Loucy (cell line): ENCODE measurements around the gene TMEM156.

ENCODE experiments used
- H2AFZ ChIP-seq: fragments of 200-600 bp; sonication (generic); 2 replicates; pipeline ENCODE4 v1.6.0; 2016; ENCODE audit warnings: antibody characterized with exemption, mild to moderate bottlenecking, low read length, moderate library complexity
- H3F3A ChIP-seq: fragments of 200-600 bp; 2 replicates; pipeline ENCODE4 v1.6.0; 2016; ENCODE audit warnings: antibody characterized with exemption, low read depth, mild to moderate bottlenecking
- H3K27me3 ChIP-seq: fragments of 200-600 bp; sonication (generic); 2 replicates; pipeline ENCODE4 v1.6.1; 2014; ENCODE audit warnings: low read length, mild to moderate bottlenecking; ENCODE audit not compliant: insufficient read depth, poor library complexity, severe bottlenecking
- H3K36me3 ChIP-seq: fragments of 200-600 bp; sonication (generic); 2 replicates; pipeline ENCODE4 v1.6.1; 2016; ENCODE audit warnings: low read length; ENCODE audit not compliant: insufficient read depth
- H3K4me1 ChIP-seq: fragments of 200-600 bp; sonication (generic); 2 replicates; pipeline ENCODE4 v1.5.1; 2014; ENCODE audit warnings: low read length, mild to moderate bottlenecking; ENCODE audit not compliant: insufficient read depth, poor library complexity, severe bottlenecking
- H3K4me2 ChIP-seq: fragments of 200-600 bp; sonication (generic); 2 replicates; pipeline ENCODE4 v1.6.0; 2014; ENCODE audit warnings: antibody characterized with exemption, low read length, low read depth, mild to moderate bottlenecking; ENCODE audit not compliant: poor library complexity, severe bottlenecking
- H3K4me3 ChIP-seq: fragments of 200-600 bp; sonication (generic); 2 replicates; pipeline ENCODE4 v1.5.1; 2014; ENCODE audit warnings: low read length, mild to moderate bottlenecking, mixed read lengths; ENCODE audit not compliant: poor library complexity, severe bottlenecking
- H3K79me2 ChIP-seq: fragments of 200-600 bp; sonication (generic); 2 replicates; pipeline ENCODE4 v1.6.1; 2014; ENCODE audit warnings: low read length; ENCODE audit not compliant: insufficient read depth
- H3K9ac ChIP-seq: fragments of 200-600 bp; sonication (generic); 2 replicates; pipeline ENCODE4 v1.6.0; 2014; ENCODE audit warnings: mild to moderate bottlenecking, low read depth, low read length, moderate library complexity; ENCODE audit not compliant: poor library complexity, severe bottlenecking
- H3K9me2 ChIP-seq: fragments of 200-600 bp; sonication (generic); replicated peaks from 2 replicates; pipeline ENCODE4 v1.6.1; 2016; ENCODE audit warnings: low read depth, low read length, mixed read lengths
- H3K9me3 ChIP-seq: fragments of 200-600 bp; sonication (generic); 2 replicates; pipeline ENCODE4 v1.6.1; 2014; ENCODE audit warnings: mild to moderate bottlenecking, antibody characterized with exemption, low read length, low read depth; ENCODE audit not compliant: insufficient read depth
- H4K20me1 ChIP-seq: fragments of 200-600 bp; sonication (generic); 2 replicates; pipeline ENCODE4 v1.6.0; 2014; ENCODE audit warnings: antibody characterized with exemption, low read length, mild to moderate bottlenecking; ENCODE audit not compliant: insufficient read depth, poor library complexity, severe bottlenecking
- EZH2phosphoT487 ChIP-seq: fragments of 200-600 bp; IDR thresholded peaks from 2 replicates; pipeline ENCODE4 v1.6.1; 2018; ENCODE audit warnings: antibody characterized with exemption, mild to moderate bottlenecking, moderate library complexity, borderline replicate concordance
- TF ChIP-seq, protein P1 (sequence below): fragments of 200-600 bp; sonication (generic); conservative IDR thresholded peaks from 2 replicates; pipeline ENCODE4 v1.5.1; 2014; ENCODE audit warnings: mild to moderate bottlenecking, antibody characterized with exemption, low read length

The TMEM156 gene

GRCh38 chr4:39029752-39030694 is 2.2 kb downstream of the TMEM156 start:
- Histone ChIP-seq H3K9ac (peak overlapping the region; percentile 73), H4K20me1 (no peaks in the 10 kb centered on the region), H3K4me2 (peak overlapping the region; percentile 74), H3K36me3 (no peaks in the 10 kb centered on the region), H3K4me3 (peak overlapping the region; percentile 72), H3K9me3 (no peaks in the 10 kb centered on the region), H2AFZ (peak overlapping the region; percentile 78), H3F3A (peaks cover 18% of the 10 kb centered on the region), H3K9me2 (no peaks in the 10 kb centered on the region), H3K27me3 (no peaks in the 10 kb centered on the region), H3K79me2 (peaks cover 31% of the 10 kb centered on the region), H3K4me1 (peaks cover 66% of the 10 kb centered on the region)
- TF ChIP-seq, protein P1, sequence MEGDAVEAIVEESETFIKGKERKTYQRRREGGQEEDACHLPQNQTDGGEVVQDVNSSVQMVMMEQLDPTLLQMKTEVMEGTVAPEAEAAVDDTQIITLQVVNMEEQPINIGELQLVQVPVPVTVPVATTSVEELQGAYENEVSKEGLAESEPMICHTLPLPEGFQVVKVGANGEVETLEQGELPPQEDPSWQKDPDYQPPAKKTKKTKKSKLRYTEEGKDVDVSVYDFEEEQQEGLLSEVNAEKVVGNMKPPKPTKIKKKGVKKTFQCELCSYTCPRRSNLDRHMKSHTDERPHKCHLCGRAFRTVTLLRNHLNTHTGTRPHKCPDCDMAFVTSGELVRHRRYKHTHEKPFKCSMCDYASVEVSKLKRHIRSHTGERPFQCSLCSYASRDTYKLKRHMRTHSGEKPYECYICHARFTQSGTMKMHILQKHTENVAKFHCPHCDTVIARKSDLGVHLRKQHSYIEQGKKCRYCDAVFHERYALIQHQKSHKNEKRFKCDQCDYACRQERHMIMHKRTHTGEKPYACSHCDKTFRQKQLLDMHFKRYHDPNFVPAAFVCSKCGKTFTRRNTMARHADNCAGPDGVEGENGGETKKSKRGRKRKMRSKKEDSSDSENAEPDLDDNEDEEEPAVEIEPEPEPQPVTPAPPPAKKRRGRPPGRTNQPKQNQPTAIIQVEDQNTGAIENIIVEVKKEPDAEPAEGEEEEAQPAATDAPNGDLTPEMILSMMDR: peak; percentile 38
- TF ChIP-seq EZH2phosphoT487: no peak

GRCh38 chr4:39026096-39026495 is 6.1 kb downstream of the TMEM156 start:
- Histone ChIP-seq H3K4me2 (peak overlapping the region; percentile 42), H3K79me2 (peaks cover 26% of the 10 kb centered on the region), H4K20me1 (no peaks in the 10 kb centered on the region), H3K9me2 (no peaks in the 10 kb centered on the region), H3K4me1 (peaks cover 39% of the 10 kb centered on the region), H3K9me3 (peaks cover 4% of the 10 kb centered on the region; the same call in 1 of the 2 replicates), H3K9ac (peak overlapping the region; percentile 10), H3K4me3 (peak overlapping the region; percentile 34), H3K36me3 (no peaks in the 10 kb centered on the region), H3F3A (peaks cover 12% of the 10 kb centered on the region), H3K27me3 (no peaks in the 10 kb centered on the region), H2AFZ (no peak overlapping the region)
- no peak for TF ChIP-seq EZH2phosphoT487
- TF ChIP-seq, protein P1: no peak

GRCh38 chr4:39025552-39026085 is 6.6 kb downstream of the TMEM156 start:
- peaks cover 21% of the 10 kb centered on the region for H3K79me2 ChIP-seq
- no peaks in the 10 kb centered on the region for H3K9me2 ChIP-seq
- H3K27me3 ChIP-seq: no peaks in the 10 kb centered on the region
- TF ChIP-seq, protein P1: no peak
- no peak for TF ChIP-seq EZH2phosphoT487
- H2AFZ ChIP-seq: no peak overlapping the region
- H3K9me3 ChIP-seq: peaks cover 4% of the 10 kb centered on the region; the same call in 1 of the 2 replicates
- H3K4me1 ChIP-seq: peaks cover 34% of the 10 kb centered on the region
- peak overlapping the region; percentile 42 for H3K4me2 ChIP-seq
- peak overlapping the region; percentile 34 for H3K4me3 ChIP-seq
- H3K9ac ChIP-seq: peak overlapping the region; percentile 10
- H3F3A ChIP-seq: peaks cover 12% of the 10 kb centered on the region
- H3K36me3 ChIP-seq: no peaks in the 10 kb centered on the region
- H4K20me1 ChIP-seq: no peaks in the 10 kb centered on the region
